GM12878 (cell line): ENCODE results near the gene HSF4. TPM values are rescaled to one million over a fixed set of nuclear protein-coding genes. Genes with fewer than 3 reads are reported as not detected.

Source experiments
- EP300 ChIP-seq, 2 experiments: fragments of 150-350 bp in 1 of 2; IDR thresholded peaks; 2 replicates each; pipeline ENCODE4 v1.6.1; 2011 to 2012; ENCODE audit warnings: low read depth in 2 of 2, low read length in 2 of 2, borderline replicate concordance in 1 of 2, improper control_type of control experiment in 1 of 2, inconsistent platforms in 1 of 2; ENCODE audit not compliant: control insufficient read depth in 1 of 2
- GATAD2B ChIP-seq: fragments of 450-650 bp; conservative IDR thresholded peaks from 2 replicates; pipeline ENCODE4 v1.6.1; 2017; ENCODE audit warnings: low read depth, mild to moderate bottlenecking, moderate library complexity
- IRF4 ChIP-seq: IDR thresholded peaks from 2 replicates; pipeline ENCODE4 v1.6.1; 2011; ENCODE audit warnings: low read depth, low read length
- MAX ChIP-seq: IDR thresholded peaks from 2 replicates; pipeline ENCODE4 v1.6.1; 2012; ENCODE audit warnings: low read depth, low read length, improper control_type of control experiment
- NKRF ChIP-seq: fragments of 450-650 bp; conservative IDR thresholded peaks from 2 replicates; pipeline ENCODE4 v1.6.1; 2017; ENCODE audit warnings: mild to moderate bottlenecking, moderate library complexity
- POLR2A ChIP-seq: IDR thresholded peaks from 2 replicates; pipeline ENCODE4 v1.6.1; 2011; ENCODE audit warnings: low read depth, mild to moderate bottlenecking, low read length
- POLR2AphosphoS5 ChIP-seq: IDR thresholded peaks from 2 replicates; pipeline ENCODE4 v1.6.1; 2011; ENCODE audit warnings: mild to moderate bottlenecking, low read length, inconsistent platforms
- RB1 ChIP-seq: fragments of 450-650 bp; formaldehyde crosslinking; IDR thresholded peaks from 2 replicates; pipeline ENCODE4 v1.6.1; 2017; ENCODE audit warnings: mild to moderate bottlenecking, borderline replicate concordance
- SMC3 ChIP-seq: IDR thresholded peaks from 2 replicates; pipeline ENCODE4 v1.6.1; 2011; ENCODE audit warnings: low read length, improper control_type of control experiment, borderline replicate concordance
- polyA plus RNA-seq, 11 experiments: library from polyadenylated mRNA; depleted of rRNA in 4 of 11; unstranded in 6 of 11; stranded (reverse) in 5 of 11; fragments of >200 nt; fragmentation: Nextera tagmentation in 4 of 11; fragmentation: Illumina TruSeq in 1 of 11; extraction: Ambion mirVana in 4 of 11; extraction: Trizol in 1 of 11; gene quantifications; 1 replicate in 1 of 11; 2 replicates in 10 of 11; pipeline versions ENCODE4 v1.2.1 to v1.2.3, GENCODE V29; 2011 to 2016; ENCODE audit warnings: inconsistent platforms in 2 of 11, missing spikeins in 2 of 11, low read depth in 1 of 11
- total RNA-seq, 4 experiments: library from RNA; depleted of rRNA in 3 of 4; stranded (reverse); fragments of >200 nt in 3 of 4; fragmentation: Illumina TruSeq in 1 of 4; extraction: Trizol in 1 of 4; gene quantifications; 2 replicates each; pipeline versions ENCODE4 v1.2.1 to v1.2.3, GENCODE V29; 2013 to 2021

Gene HSF4
- total and polyA plus RNA-seq, 10 of the 15 experiments (the other 5 are each of a cell fraction or from before 2014, with no cell fraction given), result 0.31 to 9.9 (median 2.6) TPM; not detected in 1

- TF ChIP-seq NKRF (peak; percentile 44), IRF4 (no peak), EP300 (IDR thresholded peaks at IDR 0.05; ENCODE audit: borderline replicate concordance in 1 of 2, control insufficient read depth in 1 of 2, low read depth in 2 of 2, low read length in 2 of 2) (no peak), SMC3 (no peak), POLR2AphosphoS5 (no peak), POLR2A (peak; percentile 68; the same call in 1 of the 2 replicates), GATAD2B (peak; percentile 51; the same call in 1 of the 2 replicates), RB1 (peak; percentile 40; the same call in 1 of the 2 replicates), MAX (no peak; the same call in 1 of the 2 replicates)
These were observed 1.2 kb upstream of the HSF4 start (continued) for GRCh38 chr16:67163164-67163998.
